Measurements from ENCODE around the gene FOXD4L6.
"Not testable (repeated sequence)": the region's sequence is repeated elsewhere in the genome, so short reads cannot be mapped to it uniquely, and the experiment has no call there.

DNA sequence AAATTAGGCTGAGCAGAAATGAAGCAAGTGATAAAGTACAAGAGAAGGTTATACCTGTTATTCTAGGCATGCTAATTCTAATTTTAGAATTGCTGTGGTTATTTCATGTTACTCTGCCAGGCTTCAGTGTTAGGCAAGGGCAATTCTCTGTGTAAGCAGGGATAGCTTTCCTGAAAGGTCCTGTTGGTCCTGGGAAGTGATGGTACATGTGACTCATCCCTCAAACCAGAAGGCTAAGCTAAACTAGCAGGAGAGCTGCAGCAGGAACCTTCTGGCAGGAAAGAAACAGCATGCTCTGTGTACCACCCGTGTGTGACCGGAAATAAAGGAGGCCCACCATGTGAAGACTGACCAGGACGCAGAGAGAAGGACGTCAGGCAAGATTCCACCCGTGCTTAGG lies 8.8 kb downstream of the FOXD4L6 start:
- TF ChIP-seq, protein P1, sequence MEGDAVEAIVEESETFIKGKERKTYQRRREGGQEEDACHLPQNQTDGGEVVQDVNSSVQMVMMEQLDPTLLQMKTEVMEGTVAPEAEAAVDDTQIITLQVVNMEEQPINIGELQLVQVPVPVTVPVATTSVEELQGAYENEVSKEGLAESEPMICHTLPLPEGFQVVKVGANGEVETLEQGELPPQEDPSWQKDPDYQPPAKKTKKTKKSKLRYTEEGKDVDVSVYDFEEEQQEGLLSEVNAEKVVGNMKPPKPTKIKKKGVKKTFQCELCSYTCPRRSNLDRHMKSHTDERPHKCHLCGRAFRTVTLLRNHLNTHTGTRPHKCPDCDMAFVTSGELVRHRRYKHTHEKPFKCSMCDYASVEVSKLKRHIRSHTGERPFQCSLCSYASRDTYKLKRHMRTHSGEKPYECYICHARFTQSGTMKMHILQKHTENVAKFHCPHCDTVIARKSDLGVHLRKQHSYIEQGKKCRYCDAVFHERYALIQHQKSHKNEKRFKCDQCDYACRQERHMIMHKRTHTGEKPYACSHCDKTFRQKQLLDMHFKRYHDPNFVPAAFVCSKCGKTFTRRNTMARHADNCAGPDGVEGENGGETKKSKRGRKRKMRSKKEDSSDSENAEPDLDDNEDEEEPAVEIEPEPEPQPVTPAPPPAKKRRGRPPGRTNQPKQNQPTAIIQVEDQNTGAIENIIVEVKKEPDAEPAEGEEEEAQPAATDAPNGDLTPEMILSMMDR (IDR thresholded peaks at IDR 0.05; ENCODE audit: low read depth, low read length, missing input control) = not testable (repeated sequence)
- TF ChIP-seq, protein P2, sequence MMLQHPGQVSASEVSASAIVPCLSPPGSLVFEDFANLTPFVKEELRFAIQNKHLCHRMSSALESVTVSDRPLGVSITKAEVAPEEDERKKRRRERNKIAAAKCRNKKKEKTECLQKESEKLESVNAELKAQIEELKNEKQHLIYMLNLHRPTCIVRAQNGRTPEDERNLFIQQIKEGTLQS (IDR thresholded peaks at IDR 0.05) = not testable (repeated sequence)
- TF ChIP-seq, protein P3, sequence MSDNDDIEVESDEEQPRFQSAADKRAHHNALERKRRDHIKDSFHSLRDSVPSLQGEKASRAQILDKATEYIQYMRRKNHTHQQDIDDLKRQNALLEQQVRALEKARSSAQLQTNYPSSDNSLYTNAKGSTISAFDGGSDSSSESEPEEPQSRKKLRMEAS (IDR thresholded peaks at IDR 0.05) = not testable (repeated sequence)
- TF ChIP-seq, protein P4, sequence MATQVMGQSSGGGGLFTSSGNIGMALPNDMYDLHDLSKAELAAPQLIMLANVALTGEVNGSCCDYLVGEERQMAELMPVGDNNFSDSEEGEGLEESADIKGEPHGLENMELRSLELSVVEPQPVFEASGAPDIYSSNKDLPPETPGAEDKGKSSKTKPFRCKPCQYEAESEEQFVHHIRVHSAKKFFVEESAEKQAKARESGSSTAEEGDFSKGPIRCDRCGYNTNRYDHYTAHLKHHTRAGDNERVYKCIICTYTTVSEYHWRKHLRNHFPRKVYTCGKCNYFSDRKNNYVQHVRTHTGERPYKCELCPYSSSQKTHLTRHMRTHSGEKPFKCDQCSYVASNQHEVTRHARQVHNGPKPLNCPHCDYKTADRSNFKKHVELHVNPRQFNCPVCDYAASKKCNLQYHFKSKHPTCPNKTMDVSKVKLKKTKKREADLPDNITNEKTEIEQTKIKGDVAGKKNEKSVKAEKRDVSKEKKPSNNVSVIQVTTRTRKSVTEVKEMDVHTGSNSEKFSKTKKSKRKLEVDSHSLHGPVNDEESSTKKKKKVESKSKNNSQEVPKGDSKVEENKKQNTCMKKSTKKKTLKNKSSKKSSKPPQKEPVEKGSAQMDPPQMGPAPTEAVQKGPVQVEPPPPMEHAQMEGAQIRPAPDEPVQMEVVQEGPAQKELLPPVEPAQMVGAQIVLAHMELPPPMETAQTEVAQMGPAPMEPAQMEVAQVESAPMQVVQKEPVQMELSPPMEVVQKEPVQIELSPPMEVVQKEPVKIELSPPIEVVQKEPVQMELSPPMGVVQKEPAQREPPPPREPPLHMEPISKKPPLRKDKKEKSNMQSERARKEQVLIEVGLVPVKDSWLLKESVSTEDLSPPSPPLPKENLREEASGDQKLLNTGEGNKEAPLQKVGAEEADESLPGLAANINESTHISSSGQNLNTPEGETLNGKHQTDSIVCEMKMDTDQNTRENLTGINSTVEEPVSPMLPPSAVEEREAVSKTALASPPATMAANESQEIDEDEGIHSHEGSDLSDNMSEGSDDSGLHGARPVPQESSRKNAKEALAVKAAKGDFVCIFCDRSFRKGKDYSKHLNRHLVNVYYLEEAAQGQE (IDR thresholded peaks at IDR 0.05) = not testable (repeated sequence)
- TF ChIP-seq SP1 (IDR thresholded peaks at IDR 0.05); YY1 (IDR thresholded peaks at IDR 0.05); JUND (IDR thresholded peaks at IDR 0.05); RAD21 (IDR thresholded peaks at IDR 0.05); EGR1 (IDR thresholded peaks at IDR 0.05; ENCODE audit: low read depth in 2 of 2): not testable (repeated sequence)

All from liver (tissue), 3 donors.